T-helper 1 cell (primary cell): Measurements from ENCODE around the gene UPB1.
"Not testable (repeated sequence)": the region's sequence is repeated elsewhere in the genome, so short reads cannot be mapped to it uniquely, and the experiment has no call there.

Source experiments
- DNase-seq, 5 donors: peaks; one replicate each; pipeline ENCODE4 v3.0.0-alpha.2; 2012 to 2020

The UPB1 gene

DNA sequence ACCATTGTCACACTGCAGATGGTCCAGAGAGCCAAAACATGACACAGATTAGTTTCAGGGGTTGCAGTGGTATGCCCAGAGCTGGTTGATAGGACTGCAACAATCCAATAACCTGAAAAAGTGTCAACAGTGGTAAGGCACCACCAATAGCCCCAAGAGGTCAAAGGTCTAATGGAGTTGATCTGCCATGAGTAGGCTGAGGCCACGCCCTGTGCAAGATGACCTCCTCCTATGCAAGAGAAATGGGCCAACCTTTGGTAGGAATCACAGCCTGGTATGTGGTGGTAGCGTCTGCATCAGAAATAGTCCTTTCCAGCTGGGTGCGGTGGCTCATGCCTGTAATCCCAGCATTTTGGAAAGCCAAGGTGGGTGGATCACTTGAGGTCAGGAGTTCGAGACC is 40.2 kb downstream of the UPB1 start:
- DNase-seq: no peak

DNA sequence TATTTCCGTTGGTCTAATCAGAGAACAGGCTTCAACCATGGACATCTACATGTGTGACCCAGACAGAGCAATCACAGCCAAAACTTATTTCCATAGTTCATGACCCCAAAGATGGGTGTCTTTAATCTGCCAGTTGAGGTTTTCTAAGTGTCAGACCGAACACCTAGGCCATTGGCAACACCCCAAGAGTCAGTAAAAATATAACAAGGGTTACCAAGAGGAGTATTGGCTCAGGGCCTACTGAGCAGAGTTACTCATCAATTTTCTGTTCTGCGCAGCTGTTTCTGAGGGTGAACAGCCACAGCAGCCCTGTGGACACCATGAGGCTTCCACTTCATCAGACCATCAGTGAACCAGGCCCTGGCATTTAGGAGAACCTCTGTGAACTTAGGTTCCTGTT is 41.0 kb downstream of the UPB1 start:
- no peak for DNase-seq

DNA sequence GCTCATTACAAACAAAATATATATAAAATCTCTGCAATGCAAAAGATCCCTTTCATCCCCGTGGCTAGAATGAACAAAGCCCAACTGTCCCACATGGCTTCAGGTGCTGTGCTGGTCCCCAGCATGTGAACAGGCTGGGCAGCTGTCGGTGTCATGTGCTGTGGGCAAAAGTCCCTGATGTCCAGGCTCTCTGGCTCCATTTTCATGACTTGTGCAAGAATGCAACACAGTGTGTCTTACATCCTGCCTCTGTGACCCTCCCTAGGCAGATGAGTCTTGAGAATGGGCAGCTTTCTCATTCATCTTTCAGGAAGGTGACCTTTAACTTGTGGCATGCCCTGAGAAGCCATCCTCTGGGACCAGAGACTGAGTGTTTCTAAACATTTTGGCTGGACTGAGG is 45.3 kb downstream of the UPB1 start:
- no peak for DNase-seq

DNA sequence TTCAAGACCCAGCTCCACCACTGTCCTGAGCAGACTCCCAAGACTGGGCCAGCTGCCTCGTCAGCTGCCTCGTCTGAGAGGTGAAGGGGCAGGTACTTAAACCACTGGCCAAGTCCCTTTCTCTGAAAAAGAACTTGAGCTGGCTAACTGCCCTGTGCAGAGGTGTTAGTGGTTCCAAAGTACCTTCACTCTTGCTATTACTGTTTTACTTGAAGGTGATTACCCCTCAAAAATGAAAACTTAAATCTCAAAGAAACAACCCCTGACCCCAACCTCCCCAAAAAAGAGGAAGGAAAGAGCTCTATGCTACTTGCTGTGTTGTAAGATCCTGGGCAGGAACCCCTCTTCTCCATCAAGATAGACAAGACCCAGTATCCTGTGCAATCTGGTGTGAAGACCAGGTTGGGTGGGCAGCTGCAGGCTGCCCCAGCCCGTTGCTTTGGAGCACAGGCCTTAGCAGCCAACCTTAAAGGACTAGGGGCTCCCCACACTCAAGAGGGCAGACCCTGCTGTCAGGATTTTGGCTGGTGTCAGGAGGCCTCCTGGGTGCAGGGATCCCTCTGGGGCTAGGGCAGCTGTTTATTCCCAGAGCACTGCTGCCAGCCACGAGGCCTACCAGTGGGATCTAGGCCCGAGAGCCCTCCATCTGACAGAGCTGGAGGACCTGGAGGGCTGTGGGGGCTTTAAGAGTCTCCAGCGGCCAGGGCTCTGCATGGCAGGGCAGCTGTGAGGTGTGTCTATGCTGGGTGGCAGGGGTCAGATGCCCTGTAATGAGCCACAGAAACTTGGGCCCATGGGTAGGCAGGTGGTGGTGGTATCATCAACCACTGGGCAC is 46.8 kb downstream of the UPB1 start:
- DNase-seq: no peak

DNA sequence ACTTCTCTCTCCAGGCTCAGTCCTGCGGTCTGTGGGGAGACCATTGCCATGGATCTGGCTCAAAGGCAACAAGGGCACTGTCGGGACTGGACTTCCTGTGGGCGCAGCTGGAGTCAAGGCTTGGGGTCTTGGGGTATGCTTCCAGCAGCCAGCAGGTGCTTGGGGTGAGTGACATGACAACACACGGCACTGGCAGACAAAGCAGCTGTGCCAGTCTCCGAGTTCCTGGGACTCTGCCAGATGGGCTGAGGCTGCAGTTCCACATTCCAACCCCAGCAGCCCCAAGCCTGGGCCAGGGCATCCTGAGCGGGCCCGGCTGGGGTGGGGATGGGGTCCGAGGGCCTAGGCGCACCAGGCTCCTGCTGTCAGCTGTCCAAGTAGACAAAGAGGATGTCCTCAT is 47.5 kb downstream of the UPB1 start:
- no peak for DNase-seq

DNA sequence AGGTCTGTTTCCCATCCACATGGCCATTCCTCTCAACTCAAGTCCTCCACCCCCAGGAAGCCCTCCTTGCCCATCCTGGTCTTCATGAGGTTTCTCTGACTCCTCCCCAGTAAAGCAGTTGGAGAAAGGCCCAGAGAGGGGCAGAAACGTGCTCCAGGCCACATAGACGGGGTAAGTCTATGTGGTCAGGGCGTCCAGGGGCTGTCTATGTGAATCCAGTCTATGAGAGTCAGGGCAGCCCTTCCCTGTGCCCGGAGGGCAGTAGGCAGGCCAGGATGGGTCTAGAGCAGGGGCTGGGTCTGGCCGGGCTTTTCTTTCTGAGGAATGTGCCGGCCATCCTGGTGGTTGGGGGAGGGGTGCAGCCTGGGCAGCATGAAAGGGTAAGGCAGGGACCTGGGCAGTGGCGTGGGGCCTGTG is 48.1 kb downstream of the UPB1 start:
- DNase-seq: no peak

DNA sequence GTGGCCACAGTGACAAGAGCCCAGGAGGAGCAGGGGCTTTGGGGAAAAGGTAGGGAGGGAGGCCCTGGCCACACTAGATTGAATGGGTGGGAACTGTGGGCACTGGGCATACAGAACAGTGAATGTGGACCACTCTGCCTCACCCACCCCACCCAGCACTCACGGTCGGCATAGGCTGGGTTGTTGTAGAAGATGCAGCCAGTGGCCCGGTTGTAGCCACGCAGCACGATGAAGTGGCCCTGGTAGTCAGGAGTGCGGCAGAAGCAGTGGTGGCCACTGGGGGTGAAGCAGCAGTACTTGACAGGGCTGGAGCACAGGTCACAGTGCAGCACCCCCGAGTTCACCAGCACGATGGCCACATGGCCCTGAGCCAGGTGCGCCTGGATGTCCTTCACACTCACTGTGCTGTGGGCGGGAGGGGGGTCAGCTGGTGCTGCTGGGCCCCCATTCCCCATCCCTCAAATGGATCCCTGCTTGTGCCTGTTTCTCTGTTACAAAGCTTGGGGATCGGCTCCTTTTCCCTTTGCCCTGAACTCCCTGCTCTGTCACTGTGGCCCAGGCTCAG is 48.6 kb downstream of the UPB1 start:
- DNase-seq: no peak

DNA sequence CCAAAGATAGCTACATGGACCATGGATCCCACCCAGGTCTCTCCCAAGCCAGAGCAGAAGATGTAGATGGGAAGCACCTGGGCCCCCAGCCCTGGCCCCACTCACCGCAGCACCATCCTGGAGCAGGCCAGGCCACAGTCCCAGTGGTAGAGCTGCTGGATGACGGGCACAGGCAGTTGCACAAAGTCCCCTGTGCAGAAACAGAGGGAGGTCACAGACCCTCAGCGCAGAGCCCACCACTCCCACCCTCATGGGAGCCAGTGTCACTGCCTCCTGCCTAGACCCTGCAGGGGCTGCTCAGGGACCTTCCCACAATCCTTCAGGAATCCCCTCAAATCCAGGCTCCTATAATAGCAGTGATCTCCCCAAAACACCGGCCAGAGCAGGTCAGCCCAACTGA is 53.7 kb downstream of the UPB1 start:
- DNase-seq: no peak

GRCh38 chr22:24550028-24550901 is 55.1 kb downstream of the UPB1 start:
- DNase-seq: no peak

DNA sequence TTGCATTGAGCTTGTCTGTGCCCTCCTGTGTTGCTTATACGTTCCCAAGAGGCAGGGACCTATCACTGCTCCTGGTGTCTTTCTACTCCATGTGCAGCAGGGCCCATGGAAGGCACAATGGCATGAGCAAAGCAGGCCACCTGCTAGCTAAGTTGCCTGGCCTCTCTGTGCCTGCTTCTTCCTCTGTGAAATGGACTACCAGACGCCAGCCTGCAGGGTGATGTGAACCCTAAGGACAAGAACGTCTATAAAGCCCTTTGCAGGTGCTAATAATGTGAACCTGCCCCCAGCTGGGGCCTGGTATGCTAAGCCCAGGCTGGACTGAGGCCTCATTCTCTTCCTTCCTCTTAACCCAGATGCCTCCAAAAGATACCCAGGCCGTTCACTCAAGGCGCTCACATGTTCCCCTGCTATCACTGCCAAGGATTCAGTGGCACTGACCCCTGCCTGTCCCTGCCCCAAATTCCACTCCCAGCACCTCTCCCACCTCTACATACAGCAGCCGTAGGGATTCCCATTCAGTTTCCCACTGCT is 55.8 kb downstream of the UPB1 start:
- no peak for DNase-seq

GRCh38 chr22:24552503-24553286 is 57.6 kb downstream of the UPB1 start:
- not testable (repeated sequence) for DNase-seq

DNA sequence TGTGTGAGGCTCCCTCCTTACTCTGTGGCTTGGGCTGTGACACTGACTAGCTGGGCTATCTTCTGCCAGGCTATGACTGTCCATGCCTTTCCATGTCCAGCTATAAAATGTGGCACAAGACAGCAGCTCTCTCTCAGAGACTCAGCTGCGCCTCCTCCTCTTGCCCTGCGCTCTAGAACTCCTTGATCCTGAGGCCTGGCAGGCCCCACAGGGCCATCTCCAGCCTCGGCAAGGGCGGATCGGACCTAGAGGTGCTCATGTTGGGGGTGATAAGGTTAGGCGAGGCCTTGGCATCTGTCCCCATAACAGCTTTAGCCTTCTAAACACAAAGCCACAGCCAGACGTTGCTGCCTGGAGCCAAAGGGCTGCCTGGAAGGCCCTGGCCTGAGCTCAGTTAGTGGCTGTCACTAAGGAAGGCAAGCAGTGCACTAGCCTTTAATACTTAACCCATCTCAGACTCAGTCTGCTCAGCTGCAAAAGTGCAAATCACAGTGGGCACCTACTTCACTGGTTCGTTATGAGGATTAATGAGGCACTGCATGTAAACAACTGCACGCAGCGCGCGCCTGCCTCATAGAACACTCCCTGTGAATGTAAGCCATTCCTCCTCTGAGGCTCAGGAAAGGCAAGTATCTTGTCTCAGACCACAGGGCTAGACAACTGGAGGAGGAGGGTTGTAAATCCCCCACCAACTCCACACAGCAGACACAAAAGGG is 58.6 kb downstream of the UPB1 start:
- no peak for DNase-seq

- peak in 2 of 5 donors; percentile 13 to 25 for DNase-seq
Measured at GRCh38 chr22:24554313-24555164, 59.4 kb downstream of the UPB1 start, which contains the start of gene GUCD1. Gene GUCD1, minus strand, starts transcription at chr22:24555138. Its CDS starts 147 bp downstream, at chr22:24554991.

GRCh38 chr22:24555165-24556039 is 60.3 kb downstream of the UPB1 start, which contains the start of gene SNRPD3:
Gene SNRPD3, plus strand, starts transcription at chr22:24555999. Its CDS starts 1,676 bp downstream, at chr22:24557675.
- DNase-seq: peak; percentile 98 to 100 (median 99)

- no peak for DNase-seq
Measured at GRCh38 chr22:24559471-24559870, 64.3 kb downstream of the UPB1 start.

GRCh38 chr22:24563246-24563645 is 68.1 kb downstream of the UPB1 start:
- DNase-seq: no peak

GRCh38 chr22:24564376-24565058 is 69.4 kb downstream of the UPB1 start:
- DNase-seq: no peak

DNA sequence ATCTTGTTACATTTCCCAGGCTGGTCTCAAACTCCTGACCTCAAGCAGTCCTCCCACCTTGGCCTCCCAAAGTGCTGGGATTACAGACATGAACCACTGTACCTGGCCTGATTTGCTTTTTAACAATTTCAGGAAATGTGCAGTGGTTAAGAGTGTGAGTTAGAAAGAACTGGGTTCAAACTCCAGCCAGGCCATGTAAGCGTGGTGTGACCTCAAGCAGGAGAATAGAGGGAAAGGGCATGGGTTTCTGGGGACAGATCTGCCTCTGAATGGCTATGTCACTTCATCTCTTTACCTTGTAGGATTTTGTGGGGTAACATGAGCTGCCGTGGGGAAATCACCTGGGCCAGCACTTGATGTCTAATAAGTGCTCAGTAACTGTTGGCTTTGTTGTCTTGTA is 69.9 kb downstream of the UPB1 start:
- DNase-seq: no peak
